CD4-positive, alpha-beta T cell (primary cell): ENCODE measurements around the gene GULP1. TPM values are rescaled to one million over a fixed set of nuclear protein-coding genes. Genes with fewer than 3 reads are reported as not detected.

Experiments
- ATAC-seq: fragments of 200-7000 bp; cut with Tn5 transposase; one replicate; pipeline ENCODE4 v1.10.0; 2022; ENCODE audit warnings: mild to moderate bottlenecking; ENCODE audit not compliant: poor library complexity
- CTCF ChIA-PET: fragments of 350-600 bp; sonication (Branson Sonifier 250); formaldehyde crosslinking; loops from one replicate; lab custom pipeline; 2021; ENCODE audit warnings: antibody characterized with exemption, inconsistent platforms; lab: Charles Lee
- POLR2A ChIA-PET: fragments of 350-600 bp; sonication (Branson Sonifier 250); formaldehyde crosslinking; loops from one replicate; lab custom pipeline; 2021; ENCODE audit warnings: antibody characterized with exemption, inconsistent platforms; lab: Charles Lee
- DNase-seq, 14 experiments: peaks; one replicate each; pipeline ENCODE4 v3.0.0-alpha.2; 2013 to 2020; ENCODE audit warnings: mixed read lengths in 2 of 14
- H3K27ac ChIP-seq, 2 donors: one replicate each; pipeline versions ENCODE4 v1.5.1 to v1.7.0; 2013; ENCODE audit warnings: low read length in 2 of 2, low read depth in 1 of 2, mild to moderate bottlenecking in 1 of 2
- H3K27me3 ChIP-seq, 2 experiments: 1 replicate in 1 of 2; 2 replicates in 1 of 2; pipeline versions ENCODE4 v1.6.1 to v1.7.0; 2013; ENCODE audit warnings: low read length in 2 of 2, control low read depth in 1 of 2, mild to moderate bottlenecking in 1 of 2, moderate library complexity in 1 of 2; ENCODE audit not compliant: insufficient read depth in 2 of 2, control insufficient read depth in 1 of 2
- H3K36me3 ChIP-seq: one replicate; pipeline ENCODE4 v1.6.1; 2013; ENCODE audit warnings: low read length, control low read depth; ENCODE audit not compliant: insufficient read depth
- H3K4me1 ChIP-seq: one replicate; pipeline ENCODE4 v1.6.1; 2013; ENCODE audit warnings: low read length, control low read depth; ENCODE audit not compliant: insufficient read depth
- H3K4me3 ChIP-seq: one replicate; pipeline ENCODE4 v1.5.1; 2013; ENCODE audit warnings: mild to moderate bottlenecking, low read length, moderate library complexity
- H3K9me3 ChIP-seq, 2 experiments: 1 replicate in 1 of 2; 2 replicates in 1 of 2; pipeline versions ENCODE4 v1.6.1 to v1.7.0; 2013; ENCODE audit warnings: low read length in 2 of 2, mild to moderate bottlenecking in 2 of 2, control low read depth in 1 of 2, moderate library complexity in 1 of 2; ENCODE audit not compliant: control insufficient read depth in 1 of 2, insufficient read depth in 1 of 2
- H3K27ac Mint-ChIP-seq: one replicate; pipeline ENCODE4 v1.8.0; 2020; ENCODE audit warnings: mixed read lengths
- H3K27me3 Mint-ChIP-seq: one replicate; pipeline ENCODE4 v1.8.0; 2021; ENCODE audit warnings: mixed read lengths
- H3K36me3 Mint-ChIP-seq: one replicate; pipeline ENCODE4 v1.8.0; 2021; ENCODE audit warnings: low read depth, mixed read lengths
- H3K4me1 Mint-ChIP-seq: one replicate; pipeline ENCODE4 v1.8.0; 2021; ENCODE audit warnings: low read depth, mixed read lengths
- H3K4me3 Mint-ChIP-seq: one replicate; pipeline ENCODE4 v1.8.0; 2020; ENCODE audit warnings: mild to moderate bottlenecking, mixed read lengths
- H3K9me3 Mint-ChIP-seq: one replicate; pipeline ENCODE4 v1.8.0; 2020; ENCODE audit warnings: mixed read lengths
- CTCF ChIP-seq: fragments of 200-600 bp; IDR thresholded peaks from one replicate; pipeline ENCODE4 v1.8.0; 2022; ENCODE audit warnings: antibody characterized with exemption, mild to moderate bottlenecking
- intact Hi-C, 2 experiments: fragments of 100-400 bp; cut with DNase I in 1 of 2; cut with micrococcal nuclease in 1 of 2; formaldehyde crosslinking; loops; one replicate each; pipeline versions ENCODE4 v1.15.1 to v1.9.0; 2023 to 2025; cut with DNase I, micrococcal nuclease
- total RNA-seq, 174 experiments: library from RNA in 2 of 174; stranded (reverse) in 2 of 174; gene quantifications; one replicate each; pipeline ENCODE4 v1.2.3 and lab custom pipeline; 2021 to 2026

Gene GULP1
- total RNA-seq, 2 experiments from 2014 or later: not detected

GRCh38 chr2:188582211-188582610 lies 290.5 kb downstream of the GULP1 start:
- ChIA-PET CTCF (no interaction called here), POLR2A (no interaction called here)
- Mint-ChIP-seq H3K27ac (no peak overlapping the region), H3K4me3 (no peak overlapping the region), H3K4me1 (no peaks in the 10 kb centered on the region), H3K9me3 (no peaks in the 10 kb centered on the region), H3K36me3 (no peaks in the 10 kb centered on the region), H3K27me3 (no peaks in the 10 kb centered on the region)
- intact Hi-C loops: no loop called here
- DNase-seq (no peak), ATAC-seq (no peak)
- Histone ChIP-seq H3K4me3 (no peak overlapping the region), H3K27ac (no peak overlapping the region), H3K4me1 (no peaks in the 10 kb centered on the region), H3K27me3 (no peaks in the 10 kb centered on the region), H3K9me3 (peaks cover 0 to 3% of the 10 kb centered on the region in 2 experiments), H3K36me3 (no peaks in the 10 kb centered on the region)
- TF ChIP-seq CTCF: no peak

DNA sequence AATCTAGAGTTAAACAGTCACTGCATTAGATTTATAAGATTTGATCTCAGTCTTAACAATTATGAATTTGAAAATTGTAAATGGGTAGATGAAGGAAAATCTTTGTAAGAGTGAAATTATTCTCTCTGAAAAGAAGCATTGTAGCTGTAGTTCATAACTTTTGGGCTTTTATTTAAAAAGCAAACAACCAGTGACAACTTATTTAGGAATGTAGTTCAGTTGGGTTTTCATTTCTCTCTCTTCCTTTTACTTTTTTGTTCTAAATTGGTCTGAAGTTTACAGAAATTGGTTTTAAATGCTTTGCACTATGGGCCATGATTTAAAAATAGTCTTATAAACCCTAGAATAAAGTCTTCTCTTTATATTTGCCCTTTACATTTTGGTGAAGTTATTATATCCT lies 296.6 kb downstream of the GULP1 start:
- Histone ChIP-seq H3K9me3 (no peaks in the 10 kb centered on the region), H3K27ac (no peak overlapping the region), H3K27me3 (no peaks in the 10 kb centered on the region), H3K4me3 (no peak overlapping the region), H3K4me1 (no peaks in the 10 kb centered on the region), H3K36me3 (no peaks in the 10 kb centered on the region)
- H3K4me3 Mint-ChIP-seq: no peak overlapping the region
- ChIA-PET POLR2A (no interaction called here), CTCF (no interaction called here)
- H3K27ac Mint-ChIP-seq: no peak overlapping the region
- ATAC-seq: no peak
- H3K27me3 Mint-ChIP-seq: no peaks in the 10 kb centered on the region
- no peaks in the 10 kb centered on the region for H3K36me3 Mint-ChIP-seq
- no peak for DNase-seq
- intact Hi-C loops: no loop called here
- H3K4me1 Mint-ChIP-seq: no peaks in the 10 kb centered on the region
- no peak for TF ChIP-seq CTCF
- H3K9me3 Mint-ChIP-seq: no peaks in the 10 kb centered on the region

- no peaks in the 10 kb centered on the region for H3K27me3 ChIP-seq
- H3K27me3 Mint-ChIP-seq: no peaks in the 10 kb centered on the region
- H3K36me3 ChIP-seq: no peaks in the 10 kb centered on the region
- no peaks in the 10 kb centered on the region for H3K9me3 ChIP-seq
- intact Hi-C loops: no loop called here
- H3K9me3 Mint-ChIP-seq: no peaks in the 10 kb centered on the region
- TF ChIP-seq CTCF: no peak
- H3K4me1 Mint-ChIP-seq: no peaks in the 10 kb centered on the region
- H3K4me3 ChIP-seq: no peak overlapping the region
- H3K4me1 ChIP-seq: no peaks in the 10 kb centered on the region
- ChIA-PET POLR2A (no interaction called here), CTCF (no interaction called here)
- no peaks in the 10 kb centered on the region for H3K36me3 Mint-ChIP-seq
- no peak for ATAC-seq
- no peak overlapping the region for H3K4me3 Mint-ChIP-seq
- H3K27ac Mint-ChIP-seq: no peak overlapping the region
- H3K27ac ChIP-seq: no peak overlapping the region
- no peak for DNase-seq
Observed at GRCh38 chr2:188596054-188596453, 304.4 kb downstream of the GULP1 start.
